Osteoblast (primary cell): ENCODE results near the gene LANCL2. TPM values are rescaled to one million over a fixed set of nuclear protein-coding genes. Genes with fewer than 3 reads are reported as not detected.

Experiments
- DNase-seq: peaks from one replicate; pipeline ENCODE4 v3.0.0; 2011; ENCODE audit warnings: low spot score, mixed read lengths; ENCODE audit not compliant: insufficient read length; ENCODE audit errors: missing footprints
- H2AFZ ChIP-seq: 2 replicates; pipeline ENCODE4 v1.6.0; 2011; ENCODE audit warnings: mild to moderate bottlenecking, low read length
- H3K27ac ChIP-seq: 2 replicates; pipeline ENCODE4 v1.5.1; 2011; ENCODE audit warnings: mild to moderate bottlenecking, low read depth, low read length, moderate library complexity
- H3K27me3 ChIP-seq: 2 replicates; pipeline ENCODE4 v1.6.0; 2012; ENCODE audit warnings: mild to moderate bottlenecking, control low read depth, inconsistent platforms, low read length, moderate library complexity; ENCODE audit not compliant: insufficient read depth
- H3K36me3 ChIP-seq: 2 replicates; pipeline ENCODE4 v1.5.1; 2011; ENCODE audit warnings: mild to moderate bottlenecking, low read length, control low read depth, moderate library complexity; ENCODE audit not compliant: insufficient read depth
- H3K4me1 ChIP-seq: 2 replicates; pipeline ENCODE4 v1.5.1; 2011; ENCODE audit warnings: mild to moderate bottlenecking, low read length, control low read depth, moderate library complexity; ENCODE audit not compliant: insufficient read depth
- H3K4me2 ChIP-seq: 2 replicates; pipeline ENCODE4 v1.6.0; 2011; ENCODE audit warnings: mild to moderate bottlenecking, low read length; ENCODE audit not compliant: insufficient read depth
- H3K4me3 ChIP-seq: fragments of 200-600 bp; sonication (generic); 3 replicates; pipeline ENCODE4 v1.5.1; 2012; ENCODE audit warnings: mild to moderate bottlenecking, low read length, inconsistent platforms; ENCODE audit not compliant: insufficient read depth
- H3K79me2 ChIP-seq: 2 replicates; pipeline ENCODE4 v1.6.0; 2012; ENCODE audit warnings: mild to moderate bottlenecking, low read length, control low read depth, inconsistent platforms; ENCODE audit not compliant: insufficient read depth
- H3K9me3 ChIP-seq: 2 replicates; pipeline ENCODE4 v1.5.1; 2011; ENCODE audit warnings: low read depth, low read length, control low read depth
- H4K20me1 ChIP-seq: 2 replicates; pipeline ENCODE4 v1.6.0; 2012; ENCODE audit warnings: mild to moderate bottlenecking, low read length, control low read depth; ENCODE audit not compliant: insufficient read depth
- CTCF ChIP-seq: IDR thresholded peaks from 2 replicates; pipeline ENCODE4 v1.5.1; 2011; ENCODE audit warnings: mild to moderate bottlenecking, low read depth, low read length, moderate library complexity; ENCODE audit errors: extremely low read depth
- total RNA-seq: library from RNA; depleted of rRNA; stranded (reverse); fragments of >200 nt; gene quantifications from 2 replicates; pipeline ENCODE4 v1.2.3, GENCODE V29; 2012

Gene LANCL2
- total RNA-seq, 1 donor: 19.2 TPM

DNA sequence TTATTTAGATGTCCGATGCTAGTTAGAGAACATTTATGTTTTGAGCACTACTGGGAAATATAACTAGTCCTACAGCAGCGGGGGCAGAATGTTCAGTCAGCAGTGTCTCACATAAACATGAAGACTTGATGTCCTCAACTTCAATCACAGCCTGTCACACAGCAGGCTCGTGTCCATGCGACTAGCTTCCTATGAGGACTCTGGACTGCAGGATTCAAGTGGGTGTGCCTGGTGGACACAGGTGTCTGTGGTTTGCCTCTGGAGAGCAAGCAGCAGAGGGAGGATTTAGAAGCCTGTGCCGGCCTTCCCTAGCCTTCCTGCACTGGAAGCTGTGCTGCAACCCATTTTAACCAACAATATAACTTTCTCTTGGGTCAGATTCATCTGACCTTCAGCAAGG, 30.0 kb upstream of the LANCL2 start:
- Histone ChIP-seq H3K27ac (no peak overlapping the region), H3K4me3 (no peak overlapping the region), H4K20me1 (no peaks in the 10 kb centered on the region), H3K4me2 (no peak overlapping the region), H3K4me1 (no peaks in the 10 kb centered on the region), H3K9me3 (no peaks in the 10 kb centered on the region), H3K27me3 (peaks cover 24% of the 10 kb centered on the region), H2AFZ (no peak overlapping the region), H3K36me3 (no peaks in the 10 kb centered on the region), H3K79me2 (no peaks in the 10 kb centered on the region)
- no peak for TF ChIP-seq CTCF
- peak; percentile 46 for DNase-seq

DNA sequence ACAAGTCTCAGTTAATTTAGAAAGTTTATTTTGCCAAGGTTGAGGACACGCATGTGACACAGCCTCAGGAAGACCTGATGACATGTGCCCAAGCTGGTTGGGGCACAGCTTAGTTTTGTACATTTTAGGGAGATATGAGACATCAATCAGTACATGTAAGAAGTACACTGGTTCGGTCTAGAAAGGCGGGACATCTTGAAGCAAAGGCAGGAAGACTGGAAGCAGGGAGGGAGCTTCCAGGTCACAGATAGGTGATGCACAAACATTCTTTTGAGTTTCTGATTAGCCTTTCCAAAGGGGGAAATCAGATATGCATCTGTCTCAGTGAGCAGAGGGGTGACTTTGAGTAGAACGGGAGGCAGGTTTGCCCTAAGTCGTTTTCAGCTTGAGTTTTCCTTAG, 29.4 kb upstream of the LANCL2 start:
- TF ChIP-seq CTCF: no peak
- H4K20me1 ChIP-seq: no peaks in the 10 kb centered on the region

GRCh38 chr7:55336540-55336939, 28.6 kb upstream of the LANCL2 start:
- Histone ChIP-seq H3K4me2 (no peak overlapping the region), H3K27me3 (peaks cover 24% of the 10 kb centered on the region), H3K4me3 (no peak overlapping the region), H3K9me3 (no peaks in the 10 kb centered on the region), H3K79me2 (no peaks in the 10 kb centered on the region), H3K4me1 (no peaks in the 10 kb centered on the region), H3K36me3 (no peaks in the 10 kb centered on the region), H4K20me1 (no peaks in the 10 kb centered on the region), H2AFZ (no peak overlapping the region), H3K27ac (no peak overlapping the region)
- TF ChIP-seq CTCF: no peak
- DNase-seq: no peak

More for the DNA sequence above, 29.4 kb upstream of the LANCL2 start:
- H2AFZ ChIP-seq: no peak overlapping the region
- H3K36me3 ChIP-seq: no peaks in the 10 kb centered on the region
- H3K4me3 ChIP-seq: no peak overlapping the region
- H3K9me3 ChIP-seq: no peaks in the 10 kb centered on the region
- H3K4me1 ChIP-seq: no peaks in the 10 kb centered on the region
- H3K27ac ChIP-seq: no peak overlapping the region
- DNase-seq: no peak
- no peaks in the 10 kb centered on the region for H3K79me2 ChIP-seq
- H3K4me2 ChIP-seq: no peak overlapping the region
- peaks cover 24% of the 10 kb centered on the region for H3K27me3 ChIP-seq

DNA sequence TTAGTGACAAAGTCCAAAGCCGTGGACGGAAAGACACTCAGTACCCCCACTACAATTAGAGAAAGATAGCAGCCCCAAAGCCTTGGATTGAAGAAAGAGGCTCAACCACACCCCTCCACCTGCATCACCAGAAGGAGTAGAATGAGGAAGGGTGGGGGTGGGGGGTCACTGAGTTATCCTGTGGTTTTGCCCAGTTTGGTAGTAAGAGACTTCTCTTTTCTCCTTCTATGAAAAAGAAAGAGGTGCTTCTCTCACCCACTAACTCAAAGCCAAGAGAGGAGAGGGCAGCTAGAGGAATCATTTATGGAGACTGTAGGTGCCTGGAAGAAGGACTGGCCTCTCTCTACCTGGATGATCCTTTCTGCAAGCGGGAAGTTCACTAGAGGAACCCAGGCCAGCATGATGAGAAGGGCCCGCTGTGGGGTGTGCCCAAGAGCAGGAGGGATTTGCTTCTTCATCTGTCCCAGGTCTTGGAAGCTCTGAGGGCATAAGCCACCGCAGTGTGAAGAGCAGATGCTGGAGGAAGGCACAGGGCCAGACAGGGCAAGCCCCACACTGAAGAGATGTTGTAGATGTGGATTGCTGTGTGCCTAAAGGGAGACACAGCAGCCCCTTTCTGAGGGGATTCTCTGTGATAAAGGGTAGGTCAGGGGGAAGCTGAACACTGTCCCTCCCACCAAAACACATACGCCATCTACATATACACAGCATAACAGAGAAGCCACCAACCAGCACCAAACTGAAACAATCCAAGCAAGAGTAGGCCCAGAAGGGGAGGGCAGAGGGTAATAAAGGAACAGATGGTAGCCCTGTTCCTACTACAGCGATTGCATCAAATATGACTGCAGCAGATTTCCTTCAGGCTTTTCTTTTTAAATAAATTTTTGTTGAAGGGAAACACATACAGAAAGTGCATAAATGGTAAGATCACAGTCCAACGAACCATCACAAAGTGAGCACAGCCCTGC, 25.8 kb upstream of the LANCL2 start:
- Histone ChIP-seq H3K36me3 (no peaks in the 10 kb centered on the region), H3K79me2 (no peaks in the 10 kb centered on the region), H3K27ac (no peak overlapping the region), H3K9me3 (no peaks in the 10 kb centered on the region), H3K4me3 (no peak overlapping the region), H3K4me1 (no peaks in the 10 kb centered on the region), H3K4me2 (no peak overlapping the region), H3K27me3 (peaks cover 24% of the 10 kb centered on the region), H4K20me1 (no peaks in the 10 kb centered on the region), H2AFZ (no peak overlapping the region)
- TF ChIP-seq CTCF: no peak
- DNase-seq: peak; percentile 73
